NCI-H446 treated with DMSO at 0.1 percent for 48 hours (cell line): ENCODE measurements around the gene ANK2.

Experiments
- DNase-seq: peaks from one replicate; lab custom pipeline; 2025; lab: John Stamatoyannopoulos, UW

The ANK2 gene

DNA sequence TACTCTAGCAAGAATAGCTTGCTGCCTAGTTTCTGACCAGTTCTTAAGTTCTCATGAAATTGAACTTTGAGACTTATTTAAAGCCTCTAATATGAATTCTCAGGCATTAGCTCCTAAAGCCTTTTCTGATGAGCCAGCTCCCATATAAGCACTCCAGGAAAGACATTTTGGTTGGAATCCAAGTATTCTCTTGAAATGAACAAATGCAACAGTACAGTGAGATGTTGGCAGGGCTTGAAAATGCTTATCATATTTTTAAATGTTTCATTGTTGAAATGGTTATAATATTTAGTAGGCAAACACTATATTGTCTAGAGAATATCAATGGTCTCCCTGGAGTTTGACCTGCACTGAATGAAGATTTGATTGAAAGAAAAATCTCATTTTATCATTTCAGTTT is 240.3 kb downstream of the ANK2 start:
- DNase-seq = no peak

GRCh38 chr4:113290666-113291065 is 241.2 kb downstream of the ANK2 start:
- DNase-seq = no peak

DNA sequence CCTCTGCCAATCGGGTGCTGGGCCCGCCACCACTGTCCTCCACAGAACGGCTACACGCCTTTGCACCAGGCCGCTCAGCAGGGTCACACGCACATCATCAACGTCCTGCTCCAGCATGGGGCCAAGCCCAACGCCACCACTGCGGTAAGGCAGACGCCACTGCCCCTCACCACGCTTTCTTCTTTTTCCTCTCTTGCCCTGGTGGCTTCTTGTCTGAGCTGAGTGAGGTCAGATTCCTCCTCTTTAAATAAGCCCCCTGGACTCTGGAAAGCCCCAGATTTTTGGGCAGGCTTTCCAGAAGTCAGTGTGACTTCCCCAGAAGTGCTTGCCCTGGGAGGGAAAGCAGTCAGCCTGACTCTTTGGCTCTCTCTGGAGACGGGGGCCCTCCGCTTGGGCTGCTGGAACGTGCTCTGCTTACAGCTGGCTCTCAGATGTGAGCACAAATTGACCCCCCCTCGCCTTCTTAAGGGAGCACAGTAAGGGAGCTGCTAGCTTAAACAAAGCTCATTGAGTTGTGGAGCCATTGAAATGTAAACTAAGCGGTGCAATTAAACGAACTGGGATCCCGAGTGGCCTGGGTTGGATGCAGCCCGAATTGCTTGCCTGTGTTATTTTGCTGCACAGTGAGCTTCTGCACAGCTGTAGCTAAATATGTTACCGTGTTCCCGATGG is 243.1 kb downstream of the ANK2 start:
- DNase-seq = no peak

GRCh38 chr4:113293043-113293560 is 243.6 kb downstream of the ANK2 start:
- no peak for DNase-seq

DNA sequence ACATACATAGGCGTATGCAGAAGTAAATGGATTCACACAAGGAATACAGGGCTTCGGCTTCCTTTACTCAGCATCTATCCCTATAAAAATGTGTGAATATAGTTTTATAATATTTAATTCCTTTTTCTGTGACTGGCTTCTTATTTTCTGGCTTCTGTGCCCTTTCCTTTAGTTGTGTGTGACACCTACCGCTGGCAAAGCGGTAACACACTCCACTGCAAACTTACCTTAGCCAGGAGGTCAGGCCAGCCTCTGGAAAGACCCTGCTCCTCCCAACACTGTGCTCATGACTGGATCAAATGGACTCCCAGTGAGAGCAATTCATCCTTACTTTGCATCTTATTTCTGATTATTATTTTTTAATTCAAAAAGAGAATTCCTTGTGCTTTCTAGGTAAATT is 244.2 kb downstream of the ANK2 start:
- DNase-seq = no peak

- no peak for DNase-seq
Measured at GRCh38 chr4:113294908-113295307, 245.5 kb downstream of the ANK2 start.

- no peak for DNase-seq
Measured at GRCh38 chr4:113300471-113300928, 251.0 kb downstream of the ANK2 start.

- DNase-seq = no peak
Measured at GRCh38 chr4:113302051-113302450, 252.6 kb downstream of the ANK2 start.

DNA sequence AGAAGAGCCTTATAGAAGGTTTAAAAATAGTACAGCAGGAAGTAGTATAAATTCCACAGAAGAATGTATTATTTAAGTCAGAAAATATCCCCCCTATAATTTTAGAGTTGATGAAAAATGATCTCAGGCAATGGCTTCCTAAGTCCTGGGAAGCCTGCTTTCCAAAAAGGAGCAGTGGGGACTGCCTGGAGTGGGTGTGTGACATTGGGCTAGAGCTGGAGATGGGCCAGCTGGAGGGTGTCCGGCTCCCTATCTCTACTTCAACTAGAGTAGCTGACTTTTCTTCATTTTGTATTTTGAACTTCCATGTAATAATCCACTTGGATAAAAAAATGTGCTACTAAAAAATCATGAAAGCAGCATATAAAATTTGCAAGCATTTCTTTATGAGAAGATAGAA is 253.9 kb downstream of the ANK2 start:
- no peak for DNase-seq

GRCh38 chr4:113311047-113311446 is 261.6 kb downstream of the ANK2 start:
- no peak for DNase-seq

GRCh38 chr4:113312529-113312928 is 263.1 kb downstream of the ANK2 start:
- no peak for DNase-seq

DNA sequence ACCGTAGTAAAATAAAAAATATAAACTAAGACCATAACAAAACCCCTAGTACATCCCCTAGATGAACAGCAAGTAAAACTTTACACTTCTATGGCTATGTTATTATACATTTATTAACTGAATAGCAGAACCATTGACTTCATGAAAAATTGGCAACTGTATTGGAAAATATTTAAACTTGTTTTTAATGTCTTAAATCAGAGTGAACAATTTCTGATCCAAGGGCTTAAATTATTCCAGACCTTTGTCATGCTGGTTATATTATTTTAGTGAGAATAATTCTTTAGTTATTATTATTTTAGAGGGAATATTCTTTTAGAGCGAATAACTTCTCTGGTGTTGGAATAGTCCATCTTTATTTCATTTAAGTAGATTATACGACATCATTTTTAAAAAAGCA is 265.0 kb downstream of the ANK2 start:
- no peak for DNase-seq

DNA sequence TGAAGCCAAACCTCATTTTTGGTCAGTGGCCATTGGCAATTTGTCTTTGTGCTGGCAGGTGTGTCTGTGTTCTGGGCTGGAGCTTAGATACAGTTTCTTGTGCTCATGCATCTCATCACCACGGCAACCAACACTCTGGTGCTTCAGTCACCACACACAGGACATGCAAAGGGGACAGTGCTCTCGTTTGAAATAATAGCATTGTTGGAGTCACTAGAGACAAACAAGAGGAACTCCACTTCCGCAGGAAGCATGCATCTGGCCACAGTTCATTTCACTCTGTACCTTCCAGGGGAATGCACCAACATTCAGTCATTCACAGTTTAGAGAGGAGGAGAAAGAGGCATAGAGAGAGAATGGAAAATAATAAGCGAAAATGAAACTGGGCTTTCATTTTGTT is 267.4 kb downstream of the ANK2 start:
- DNase-seq = no peak

GRCh38 chr4:113317523-113317922 is 268.1 kb downstream of the ANK2 start:
- no peak for DNase-seq

GRCh38 chr4:113322736-113323135 is 273.3 kb downstream of the ANK2 start:
- DNase-seq = no peak

GRCh38 chr4:113325876-113326615 is 276.6 kb downstream of the ANK2 start:
- DNase-seq = no peak

- no peak for DNase-seq
Measured at GRCh38 chr4:113327494-113327893, 278.0 kb downstream of the ANK2 start.

- DNase-seq = no peak
Measured at GRCh38 chr4:113328514-113328913, 279.1 kb downstream of the ANK2 start.

- no peak for DNase-seq
Measured at GRCh38 chr4:113330200-113330599, 280.7 kb downstream of the ANK2 start.

GRCh38 chr4:113331811-113332210 is 282.4 kb downstream of the ANK2 start:
- no peak for DNase-seq

- DNase-seq = no peak
Measured at GRCh38 chr4:113332701-113333100, 283.2 kb downstream of the ANK2 start.

DNA sequence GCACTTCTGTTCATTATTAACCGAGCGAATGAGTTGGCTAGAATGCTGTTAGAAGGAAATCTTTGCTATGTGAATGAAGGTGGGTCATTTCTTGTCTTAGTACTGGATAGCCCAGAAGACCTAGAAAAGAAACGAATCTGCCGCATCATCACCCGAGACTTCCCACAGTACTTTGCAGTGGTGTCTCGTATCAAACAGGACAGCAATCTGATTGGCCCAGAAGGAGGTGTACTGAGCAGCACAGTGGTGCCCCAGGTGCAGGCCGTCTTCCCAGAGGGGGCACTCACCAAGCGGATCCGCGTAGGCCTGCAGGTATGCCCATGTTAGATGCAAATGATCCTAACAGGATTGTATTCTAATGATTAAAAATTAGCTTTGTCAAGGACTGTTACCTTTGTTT is 286.3 kb downstream of the ANK2 start:
- no peak for DNase-seq

DNA sequence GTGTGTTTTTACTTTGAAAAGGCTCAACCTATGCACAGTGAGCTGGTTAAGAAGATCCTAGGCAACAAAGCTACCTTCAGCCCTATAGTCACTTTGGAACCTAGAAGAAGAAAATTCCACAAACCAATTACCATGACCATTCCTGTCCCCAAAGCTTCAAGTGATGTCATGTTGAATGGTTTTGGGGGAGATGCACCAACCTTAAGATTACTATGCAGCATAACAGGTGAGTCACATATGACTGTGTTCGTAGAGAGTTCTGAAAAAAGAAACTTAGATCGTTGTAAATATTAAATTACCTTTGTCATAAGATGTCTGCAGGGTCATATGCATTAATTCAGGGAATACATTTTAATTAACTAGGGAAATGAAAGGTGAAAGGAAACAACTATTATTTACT is 287.1 kb downstream of the ANK2 start:
- DNase-seq = no peak

- DNase-seq = no peak
Measured at GRCh38 chr4:113339430-113339813, 290.0 kb downstream of the ANK2 start.
